Calu3 (cell line): ENCODE results near the gene E2F3. TPM values are rescaled to one million over a fixed set of nuclear protein-coding genes. Genes with fewer than 3 reads are reported as not detected.

Experiments used
- BruUV-seq: library from RNA; stranded (reverse); fragments of 400-500 nt; replicated peaks from 2 replicates; lab custom pipeline; 2021; lab: Mats Ljungman, UMichigan
- CTCF ChIA-PET: fragments of 300-600 bp; sonication (Branson Sonifier 250); formaldehyde crosslinking; loops from one replicate; lab custom pipeline; 2022; ENCODE audit warnings: antibody characterized with exemption; lab: Charles Lee
- DNase-seq: peaks from one replicate; pipeline ENCODE4 v3.0.0; 2022
- H3K27ac Mint-ChIP-seq: one replicate; pipeline ENCODE4 v1.8.0; 2022; ENCODE audit warnings: mixed read lengths; ENCODE audit not compliant: unreplicated experiment
- H3K27me3 Mint-ChIP-seq: one replicate; pipeline ENCODE4 v1.8.0; 2022; ENCODE audit warnings: mixed read lengths; ENCODE audit not compliant: unreplicated experiment
- H3K36me3 Mint-ChIP-seq: one replicate; pipeline ENCODE4 v1.8.0; 2022; ENCODE audit warnings: mild to moderate bottlenecking, moderate library complexity, mixed read lengths; ENCODE audit not compliant: insufficient read depth, unreplicated experiment
- H3K4me1 Mint-ChIP-seq: one replicate; pipeline ENCODE4 v1.8.0; 2022; ENCODE audit warnings: mild to moderate bottlenecking, low read depth, mixed read lengths; ENCODE audit not compliant: unreplicated experiment
- H3K4me3 Mint-ChIP-seq: one replicate; pipeline ENCODE4 v1.8.0; 2022; ENCODE audit warnings: mild to moderate bottlenecking, low read depth, moderate library complexity, mixed read lengths; ENCODE audit not compliant: unreplicated experiment
- H3K9me3 Mint-ChIP-seq: one replicate; pipeline ENCODE4 v1.8.0; 2022; ENCODE audit warnings: low read depth, mixed read lengths; ENCODE audit not compliant: unreplicated experiment
- intact Hi-C: fragments of 100-400 bp; cut with micrococcal nuclease; formaldehyde crosslinking; loops from one replicate; pipeline ENCODE4 v1.10.0; 2022; ENCODE audit not compliant: unreplicated experiment
- total RNA-seq: library from RNA; stranded (reverse); gene quantifications from 2 replicates; pipeline ENCODE4 v1.2.3, GENCODE V29; 2022
- TF ChIP-seq, protein P1 (sequence below): fragments of 200-600 bp; IDR thresholded peaks from one replicate; pipeline ENCODE4 v1.8.0; 2022; ENCODE audit warnings: antibody characterized with exemption; ENCODE audit not compliant: unreplicated experiment

The E2F3 gene
- total RNA-seq, 1 experiment from 2014 or later = 69.8 TPM

GRCh38 chr6:20432692-20433091 is 31.0 kb downstream of the E2F3 start:
- BruUV-seq = no TSS peak
- Mint-ChIP-seq H3K27ac (no peak overlapping the region), H3K4me3 (no peak overlapping the region), H3K9me3 (peaks cover 2% of the 10 kb centered on the region), H3K27me3 (no peaks in the 10 kb centered on the region), H3K36me3 (peaks cover 55% of the 10 kb centered on the region), H3K4me1 (peaks cover 14% of the 10 kb centered on the region)
- CTCF ChIA-PET = interaction anchor here (1.1 kb wide), 1 partner anchor 87 kb away, joined by 3 read pairs; no protein-coding TSS in a partner anchor
- no peak for DNase-seq
- intact Hi-C loops = no loop called here
- TF ChIP-seq, protein P1, sequence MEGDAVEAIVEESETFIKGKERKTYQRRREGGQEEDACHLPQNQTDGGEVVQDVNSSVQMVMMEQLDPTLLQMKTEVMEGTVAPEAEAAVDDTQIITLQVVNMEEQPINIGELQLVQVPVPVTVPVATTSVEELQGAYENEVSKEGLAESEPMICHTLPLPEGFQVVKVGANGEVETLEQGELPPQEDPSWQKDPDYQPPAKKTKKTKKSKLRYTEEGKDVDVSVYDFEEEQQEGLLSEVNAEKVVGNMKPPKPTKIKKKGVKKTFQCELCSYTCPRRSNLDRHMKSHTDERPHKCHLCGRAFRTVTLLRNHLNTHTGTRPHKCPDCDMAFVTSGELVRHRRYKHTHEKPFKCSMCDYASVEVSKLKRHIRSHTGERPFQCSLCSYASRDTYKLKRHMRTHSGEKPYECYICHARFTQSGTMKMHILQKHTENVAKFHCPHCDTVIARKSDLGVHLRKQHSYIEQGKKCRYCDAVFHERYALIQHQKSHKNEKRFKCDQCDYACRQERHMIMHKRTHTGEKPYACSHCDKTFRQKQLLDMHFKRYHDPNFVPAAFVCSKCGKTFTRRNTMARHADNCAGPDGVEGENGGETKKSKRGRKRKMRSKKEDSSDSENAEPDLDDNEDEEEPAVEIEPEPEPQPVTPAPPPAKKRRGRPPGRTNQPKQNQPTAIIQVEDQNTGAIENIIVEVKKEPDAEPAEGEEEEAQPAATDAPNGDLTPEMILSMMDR = no peak

GRCh38 chr6:20433321-20433720 is 31.6 kb downstream of the E2F3 start:
- peaks cover 55% of the 10 kb centered on the region for H3K36me3 Mint-ChIP-seq
- no peak overlapping the region for H3K27ac Mint-ChIP-seq
- H3K4me3 Mint-ChIP-seq = no peak overlapping the region
- H3K27me3 Mint-ChIP-seq = no peaks in the 10 kb centered on the region
- peaks cover 2% of the 10 kb centered on the region for H3K9me3 Mint-ChIP-seq
- no TSS peak for BruUV-seq
- no peak for DNase-seq
- CTCF ChIA-PET = interaction anchor here (1.1 to 1.5 kb wide), 2 partner anchors 29 to 86 kb away, joined by 3 read pairs; no protein-coding TSS in a partner anchor
- intact Hi-C loops = no loop called here
- peaks cover 8% of the 10 kb centered on the region for H3K4me1 Mint-ChIP-seq
- TF ChIP-seq, protein P1 = no peak

GRCh38 chr6:20433929-20434328 is 32.2 kb downstream of the E2F3 start:
- no peak for DNase-seq
- Mint-ChIP-seq H3K27ac (no peak overlapping the region), H3K27me3 (no peaks in the 10 kb centered on the region), H3K4me1 (peaks cover 2% of the 10 kb centered on the region), H3K36me3 (peaks cover 61% of the 10 kb centered on the region), H3K9me3 (peaks cover 2% of the 10 kb centered on the region), H3K4me3 (no peak overlapping the region)
- intact Hi-C loops = no loop called here
- no TSS peak for BruUV-seq
- CTCF ChIA-PET = interaction anchor here (1.1 to 1.5 kb wide), 2 partner anchors 29 to 86 kb away, joined by 3 read pairs; no protein-coding TSS in a partner anchor
- TF ChIP-seq, protein P1 = no peak

GRCh38 chr6:20434766-20435165 is 33.1 kb downstream of the E2F3 start:
- intact Hi-C loops = no loop called here
- H3K36me3 Mint-ChIP-seq = peaks cover 69% of the 10 kb centered on the region
- H3K9me3 Mint-ChIP-seq = peaks cover 2% of the 10 kb centered on the region
- H3K27me3 Mint-ChIP-seq = no peaks in the 10 kb centered on the region
- no peak for DNase-seq
- no TSS peak for BruUV-seq
- TF ChIP-seq, protein P1 = no peak
- no peaks in the 10 kb centered on the region for H3K4me1 Mint-ChIP-seq
- no peak overlapping the region for H3K4me3 Mint-ChIP-seq
- CTCF ChIA-PET = interaction anchor here (1.5 kb wide), 1 partner anchor 30 kb away, joined by 3 read pairs; no protein-coding TSS in a partner anchor
- peak overlapping the region; percentile 15 for H3K27ac Mint-ChIP-seq
